Measurements from ENCODE around the gene MSL2. TPM values are rescaled to one million over a fixed set of nuclear protein-coding genes. Genes with fewer than 3 reads are reported as not detected.
"Not testable (repeated sequence)": the region's sequence is repeated elsewhere in the genome, so short reads cannot be mapped to it uniquely, and the experiment has no call there.

Gene MSL2
- total RNA-seq, 1 experiment from 2014 or later: 37.8 TPM

GRCh38 chr3:136232413-136232812, 36.3 kb upstream of the MSL2 start:
- Mint-ChIP-seq H3K4me3 (no peak overlapping the region), H3K27ac (no peak overlapping the region), H3K36me3 (no peaks in the 10 kb centered on the region), H3K27me3 (ENCODE audit: low read depth) (peaks cover 19% of the 10 kb centered on the region), H3K4me1 (peaks cover 14% of the 10 kb centered on the region), H3K9me3 (no peaks in the 10 kb centered on the region)
- ATAC-seq (no peak), DNase-seq (ENCODE audit: low spot score) (no peak)
- POLR2A ChIA-PET: no interaction called here
- CTCF ChIA-PET: no interaction called here
- TF ChIP-seq ZNF232 (CRISPR knock-in tag; IDR thresholded peaks at IDR 0.05): no peak
- no peak for TF ChIP-seq RORB (CRISPR knock-in tag; IDR thresholded peaks at IDR 0.05)
- TF ChIP-seq GABPB1 (CRISPR knock-in tag; IDR thresholded peaks at IDR 0.05): no peak
- TF ChIP-seq SMAD3 (CRISPR knock-in tag; IDR thresholded peaks at IDR 0.05; ENCODE audit: borderline replicate concordance): no peak
- TF ChIP-seq ESRRA (CRISPR knock-in tag; IDR thresholded peaks at IDR 0.05; ENCODE audit: borderline replicate concordance): no peak
- no peak for TF ChIP-seq ZNF121 (CRISPR knock-in tag; IDR thresholded peaks at IDR 0.05)
- no peak for TF ChIP-seq ZNF416 (CRISPR knock-in tag; IDR thresholded peaks at IDR 0.05)

GRCh38 chr3:136222746-136223145, 26.6 kb upstream of the MSL2 start:
- POLR2A ChIA-PET; CTCF ChIA-PET; DNase-seq (ENCODE audit: low spot score); H3K4me1 Mint-ChIP-seq; H3K4me3 Mint-ChIP-seq; ATAC-seq; H3K27ac Mint-ChIP-seq: not testable (repeated sequence)
- H3K36me3 Mint-ChIP-seq: peaks cover 27% of the 10 kb centered on the region
- peaks cover 29% of the 10 kb centered on the region for H3K27me3 Mint-ChIP-seq (ENCODE audit: low read depth)
- H3K9me3 Mint-ChIP-seq: peaks cover 40% of the 10 kb centered on the region

- ATAC-seq (no peak), DNase-seq (ENCODE audit: low spot score) (no peak)
- Mint-ChIP-seq H3K4me1 (no peaks in the 10 kb centered on the region), H3K27me3 (ENCODE audit: low read depth) (peaks cover 3% of the 10 kb centered on the region; the same call in 1 of the 2 replicates), H3K9me3 (no peaks in the 10 kb centered on the region), H3K4me3 (no peak overlapping the region), H3K27ac (no peak overlapping the region), H3K36me3 (no peaks in the 10 kb centered on the region)
- no peak for TF ChIP-seq ESRRA (CRISPR knock-in tag; IDR thresholded peaks at IDR 0.05; ENCODE audit: borderline replicate concordance)
- POLR2A ChIA-PET: no interaction called here
- CTCF ChIA-PET: no interaction called here
Measured at GRCh38 chr3:136211547-136211946, 15.4 kb upstream of the MSL2 start.

- Mint-ChIP-seq H3K27ac (no peak overlapping the region), H3K27me3 (ENCODE audit: low read depth) (peaks cover 3% of the 10 kb centered on the region; the same call in 1 of the 2 replicates), H3K9me3 (no peaks in the 10 kb centered on the region), H3K36me3 (no peaks in the 10 kb centered on the region), H3K4me1 (no peaks in the 10 kb centered on the region), H3K4me3 (no peak overlapping the region)
- ChIA-PET POLR2A (interaction anchor here (1.2 kb wide), 1 partner anchor 13 kb away, joined by 3 read pairs; the partner anchor contains the start of gene MSL2), CTCF (no interaction called here)
- no peak for DNase-seq (ENCODE audit: low spot score)
- no peak for ATAC-seq
- no peak for TF ChIP-seq USF1 (CRISPR knock-in tag; IDR thresholded peaks at IDR 0.05)
- no peak for TF ChIP-seq ATF1 (CRISPR knock-in tag; IDR thresholded peaks at IDR 0.05)
- TF ChIP-seq HMGA2 (CRISPR knock-in tag; IDR thresholded peaks at IDR 0.05): no peak
- no peak for TF ChIP-seq NR2C2 (CRISPR knock-in tag; IDR thresholded peaks at IDR 0.05)
- no peak for TF ChIP-seq HMGXB4 (CRISPR knock-in tag; IDR thresholded peaks at IDR 0.05)
- no peak for TF ChIP-seq ESRRA (CRISPR knock-in tag; IDR thresholded peaks at IDR 0.05; ENCODE audit: borderline replicate concordance)
- TF ChIP-seq E2F4 (CRISPR knock-in tag; IDR thresholded peaks at IDR 0.05; ENCODE audit: borderline replicate concordance, low read depth): no peak
- no peak for TF ChIP-seq KAT7 (CRISPR knock-in tag; IDR thresholded peaks at IDR 0.05; ENCODE audit: borderline replicate concordance)
- TF ChIP-seq ZNF671 (CRISPR knock-in tag; IDR thresholded peaks at IDR 0.05): no peak
Measured at GRCh38 chr3:136209921-136210320, 13.8 kb upstream of the MSL2 start.

Data from WTC11 (cell line).